HFFc6 (cell line): ENCODE results near the gene PDIK1L. TPM values are rescaled to one million over a fixed set of nuclear protein-coding genes. Genes with fewer than 3 reads are reported as not detected.

Experiments
- DNase-seq: peaks from one replicate; pipeline ENCODE4 v3.0.0-alpha.2; 2018
- H3K27ac Mint-ChIP-seq: 2 replicates; pipeline ENCODE4 v1.8.0; 2020; ENCODE audit warnings: mild to moderate bottlenecking, mixed read lengths
- H3K27me3 Mint-ChIP-seq: 2 replicates; pipeline ENCODE4 v1.8.0; 2021; ENCODE audit warnings: mild to moderate bottlenecking, moderate library complexity, mixed read lengths; ENCODE audit not compliant: insufficient read depth
- H3K36me3 Mint-ChIP-seq: 2 replicates; pipeline ENCODE4 v1.8.0; 2021; ENCODE audit warnings: low read depth, mixed read lengths
- H3K4me1 Mint-ChIP-seq: 2 replicates; pipeline ENCODE4 v1.8.0; 2020; ENCODE audit warnings: low read depth, mixed read lengths
- H3K4me3 Mint-ChIP-seq: 2 replicates; pipeline ENCODE4 v1.8.0; 2020; ENCODE audit warnings: mild to moderate bottlenecking, moderate library complexity, mixed read lengths
- H3K9me3 Mint-ChIP-seq: 2 replicates; pipeline ENCODE4 v1.8.0; 2020; ENCODE audit warnings: mild to moderate bottlenecking, mixed read lengths
- total RNA-seq, 6 experiments: library from RNA; stranded (reverse); fragmentation: NEBNext Ultra II Directional; extraction: Animal tissue kit (Norgen Biotek cat#: 25700); gene quantifications; 2 replicates in 1 of 6; 3 replicates in 5 of 6; pipeline ENCODE4 v1.2.3, GENCODE V29; 2021
- TF ChIP-seq, protein P1 (sequence below): fragments of 200-600 bp; sonication (generic); IDR thresholded peaks from 2 replicates; pipeline ENCODE4 v1.5.0; 2021; ENCODE audit warnings: antibody characterized with exemption, mild to moderate bottlenecking

Gene PDIK1L
- total RNA-seq, 6 experiments from 2014 or later = 2.5 to 4.4 (median 3.8) TPM

DNA sequence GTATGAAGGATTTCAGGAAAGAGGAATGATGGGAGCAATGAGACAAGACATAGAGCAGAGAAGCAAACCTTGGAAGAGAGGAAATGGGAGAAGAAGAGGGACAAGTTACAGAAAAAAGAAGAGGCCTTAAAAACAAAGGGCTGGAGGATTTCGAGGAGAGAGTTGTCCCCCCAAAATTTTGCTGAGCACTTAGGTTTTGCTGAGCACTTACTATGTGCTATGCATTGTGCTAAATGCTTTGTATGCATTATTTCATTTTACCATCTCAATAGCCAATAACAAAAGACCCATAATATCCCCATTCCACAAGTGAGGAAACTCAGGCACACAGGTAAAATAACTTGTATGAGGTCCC is 41.7 kb upstream of the PDIK1L start:
- DNase-seq = no peak
- Mint-ChIP-seq H3K27me3 (peaks cover 71% of the 10 kb centered on the region), H3K27ac (no peak overlapping the region), H3K9me3 (no peaks in the 10 kb centered on the region), H3K36me3 (no peaks in the 10 kb centered on the region), H3K4me3 (no peak overlapping the region), H3K4me1 (no peaks in the 10 kb centered on the region)
- TF ChIP-seq, protein P1, sequence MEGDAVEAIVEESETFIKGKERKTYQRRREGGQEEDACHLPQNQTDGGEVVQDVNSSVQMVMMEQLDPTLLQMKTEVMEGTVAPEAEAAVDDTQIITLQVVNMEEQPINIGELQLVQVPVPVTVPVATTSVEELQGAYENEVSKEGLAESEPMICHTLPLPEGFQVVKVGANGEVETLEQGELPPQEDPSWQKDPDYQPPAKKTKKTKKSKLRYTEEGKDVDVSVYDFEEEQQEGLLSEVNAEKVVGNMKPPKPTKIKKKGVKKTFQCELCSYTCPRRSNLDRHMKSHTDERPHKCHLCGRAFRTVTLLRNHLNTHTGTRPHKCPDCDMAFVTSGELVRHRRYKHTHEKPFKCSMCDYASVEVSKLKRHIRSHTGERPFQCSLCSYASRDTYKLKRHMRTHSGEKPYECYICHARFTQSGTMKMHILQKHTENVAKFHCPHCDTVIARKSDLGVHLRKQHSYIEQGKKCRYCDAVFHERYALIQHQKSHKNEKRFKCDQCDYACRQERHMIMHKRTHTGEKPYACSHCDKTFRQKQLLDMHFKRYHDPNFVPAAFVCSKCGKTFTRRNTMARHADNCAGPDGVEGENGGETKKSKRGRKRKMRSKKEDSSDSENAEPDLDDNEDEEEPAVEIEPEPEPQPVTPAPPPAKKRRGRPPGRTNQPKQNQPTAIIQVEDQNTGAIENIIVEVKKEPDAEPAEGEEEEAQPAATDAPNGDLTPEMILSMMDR = no peak

DNA sequence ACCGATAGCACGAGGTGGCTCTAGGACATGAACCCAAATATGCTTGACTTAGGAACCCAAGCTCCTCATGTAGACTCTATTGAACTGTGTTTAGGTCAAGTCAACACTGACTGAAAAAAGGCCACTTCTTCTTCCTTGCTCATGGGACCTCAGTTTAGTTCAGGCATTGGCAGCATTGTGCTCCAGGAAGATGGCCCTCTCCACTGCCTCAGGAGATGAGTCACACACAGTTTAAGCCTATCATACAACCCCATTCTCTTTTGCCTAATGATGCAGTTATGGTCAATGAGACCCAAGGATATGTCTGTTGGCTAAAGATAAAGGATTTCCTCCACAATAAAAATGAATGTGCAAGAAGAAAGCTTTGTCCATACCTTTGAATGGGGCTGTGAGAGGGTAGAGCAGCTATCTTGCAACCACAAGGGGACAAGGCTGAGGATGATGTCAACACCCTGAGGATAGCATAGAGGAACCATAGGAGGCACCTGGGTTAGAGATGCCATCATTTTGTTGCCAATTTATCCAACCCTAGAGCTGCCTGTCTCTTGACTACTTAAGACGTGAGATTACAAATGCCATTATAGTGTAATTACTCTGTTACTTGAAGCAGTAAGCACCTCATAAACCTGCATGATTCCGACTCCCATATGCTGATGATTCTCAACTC is 41.2 kb upstream of the PDIK1L start:
- no peak overlapping the region for H3K27ac Mint-ChIP-seq
- H3K4me1 Mint-ChIP-seq = no peaks in the 10 kb centered on the region
- H3K36me3 Mint-ChIP-seq = no peaks in the 10 kb centered on the region
- no peaks in the 10 kb centered on the region for H3K9me3 Mint-ChIP-seq
- TF ChIP-seq, protein P1 = no peak
- DNase-seq = no peak
- no peak overlapping the region for H3K4me3 Mint-ChIP-seq
- H3K27me3 Mint-ChIP-seq = peaks cover 71% of the 10 kb centered on the region

DNA sequence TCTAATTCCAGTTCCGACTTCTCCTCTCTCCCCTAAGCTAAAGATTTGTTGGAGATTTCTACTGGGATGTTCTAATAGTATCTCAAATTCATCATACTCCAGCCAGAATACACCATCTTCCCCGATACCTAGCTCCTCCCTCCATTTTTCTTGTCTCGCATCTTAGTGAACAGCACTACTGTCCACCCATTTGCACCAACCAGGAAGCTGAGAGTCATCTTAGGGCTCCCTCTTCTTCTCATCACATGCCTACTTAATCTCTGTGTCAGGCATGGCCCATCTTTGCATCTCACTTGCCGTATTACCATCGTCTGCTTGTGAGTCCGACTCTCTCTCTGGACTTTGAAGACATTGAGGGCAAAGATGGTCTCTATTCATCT is 40.7 kb upstream of the PDIK1L start:
- H3K27ac Mint-ChIP-seq = no peak overlapping the region

DNA sequence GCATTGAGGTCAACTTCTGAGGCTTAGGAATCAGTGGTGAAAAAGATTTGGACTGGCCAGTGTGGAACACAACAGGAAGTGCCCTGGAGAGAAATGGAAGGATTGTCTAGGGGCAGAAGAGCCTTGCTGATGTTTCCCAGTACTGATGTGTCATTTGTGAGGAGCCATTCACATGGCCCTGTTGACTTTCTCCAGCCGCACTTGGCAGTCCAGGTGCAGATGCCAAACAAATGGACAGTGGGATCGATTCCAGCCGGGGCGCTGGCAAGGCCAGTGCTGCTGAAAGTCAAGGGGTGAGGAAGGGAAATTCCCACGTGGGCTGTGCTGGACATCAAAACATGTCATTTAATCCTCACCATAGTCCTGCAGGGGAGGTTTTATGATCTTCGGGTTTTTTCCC is 39.3 kb upstream of the PDIK1L start:
- no peaks in the 10 kb centered on the region for H3K4me1 Mint-ChIP-seq
- no peak for DNase-seq
- no peak overlapping the region for H3K27ac Mint-ChIP-seq
- no peaks in the 10 kb centered on the region for H3K9me3 Mint-ChIP-seq
- no peaks in the 10 kb centered on the region for H3K36me3 Mint-ChIP-seq
- peaks cover 67% of the 10 kb centered on the region for H3K27me3 Mint-ChIP-seq
- TF ChIP-seq, protein P1 = no peak
- H3K4me3 Mint-ChIP-seq = no peak overlapping the region

More for the DNA sequence above, 40.7 kb upstream of the PDIK1L start:
- Mint-ChIP-seq H3K9me3 (no peaks in the 10 kb centered on the region), H3K4me3 (no peak overlapping the region), H3K4me1 (no peaks in the 10 kb centered on the region), H3K36me3 (no peaks in the 10 kb centered on the region), H3K27me3 (peaks cover 70% of the 10 kb centered on the region)
- DNase-seq = no peak
- TF ChIP-seq, protein P1 = no peak

DNA sequence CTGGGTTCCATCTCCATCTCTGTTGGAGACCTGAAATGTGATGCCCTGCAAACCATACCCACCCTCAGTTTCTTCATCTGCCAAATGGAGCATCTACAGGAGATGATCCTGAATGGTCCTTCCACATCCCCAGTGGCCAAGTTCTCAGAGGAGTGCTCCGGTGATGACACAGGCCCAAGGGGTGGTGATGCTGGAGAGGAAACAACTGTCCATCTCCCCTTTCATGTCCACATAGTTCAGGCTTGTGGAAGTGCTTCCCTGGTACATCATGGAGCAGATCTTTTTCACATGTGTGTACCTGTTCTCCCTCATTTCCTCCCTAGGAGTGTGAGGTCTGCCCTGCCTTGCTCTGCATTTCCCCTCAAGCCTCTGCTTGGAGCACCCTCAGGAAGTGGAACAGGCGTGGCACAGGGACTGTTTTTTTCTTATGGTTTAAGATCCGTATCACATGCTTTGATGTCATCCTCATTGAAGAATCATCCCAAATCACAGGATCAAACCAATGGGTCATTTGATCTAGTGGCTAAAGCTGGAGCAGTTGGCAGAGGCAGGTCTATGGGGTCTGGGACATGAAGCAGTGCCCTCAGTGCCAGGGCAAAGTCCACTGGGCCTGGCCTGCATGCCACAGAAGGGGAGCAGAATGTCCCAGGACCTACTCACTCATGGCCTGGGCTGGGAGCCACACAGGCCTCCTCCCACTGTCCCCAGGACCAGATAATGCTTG is 36.0 kb upstream of the PDIK1L start:
- Mint-ChIP-seq H3K4me1 (no peaks in the 10 kb centered on the region), H3K36me3 (no peaks in the 10 kb centered on the region), H3K9me3 (no peaks in the 10 kb centered on the region), H3K4me3 (no peak overlapping the region), H3K27ac (no peak overlapping the region), H3K27me3 (peaks cover 63% of the 10 kb centered on the region)
- TF ChIP-seq, protein P1 = no peak
- DNase-seq = no peak
